H1 (cell line): ENCODE measurements around the gene AFG1L. TPM values are rescaled to one million over a fixed set of nuclear protein-coding genes. Genes with fewer than 3 reads are reported as not detected.

Source experiments
- CTCF ChIA-PET: fragments of 300-600 bp; sonication (Branson Sonifier 250); formaldehyde crosslinking; loops from one replicate; lab custom pipeline; 2021; ENCODE audit not compliant: partially characterized antibody; lab: Charles Lee
- POLR2A ChIA-PET: fragments of 300-600 bp; sonication (Branson Sonifier 250); formaldehyde crosslinking; loops from one replicate; lab custom pipeline; 2021; ENCODE audit warnings: inconsistent platforms; ENCODE audit not compliant: partially characterized antibody; lab: Charles Lee
- DNase-seq, 2 experiments: peaks; one replicate each; pipeline versions ENCODE4 v3.0.0 to v3.0.0-alpha.2; 2010 to 2022; ENCODE audit warnings: low spot score in 2 of 2, low read depth in 1 of 2, mixed read lengths in 1 of 2
- FAIRE-seq: peaks from 2 replicates; lab custom pipeline; 2011; peaks lifted over from hg19 to GRCh38; lab: Jason Lieb, UNC
- H2AFZ ChIP-seq: 2 replicates; pipeline ENCODE4 v1.8.1; 2012; ENCODE audit warnings: low read length, inconsistent platforms
- H2AK5ac ChIP-seq: 2 replicates; pipeline ENCODE4 v1.6.1; 2013; ENCODE audit warnings: low read depth, low read length
- H2BK120ac ChIP-seq: replicated peaks from 2 replicates; pipeline ENCODE3; 2013; ENCODE audit warnings: low read depth, low read length, inconsistent platforms
- H2BK12ac ChIP-seq: 2 replicates; pipeline ENCODE4 v1.6.1; 2013; ENCODE audit warnings: low read depth, low read length
- H2BK15ac ChIP-seq: 2 replicates; pipeline ENCODE4 v1.6.1; 2013; ENCODE audit warnings: low read length
- H2BK20ac ChIP-seq: 2 replicates; pipeline ENCODE4 v1.6.1; 2013; ENCODE audit warnings: low read length
- H2BK5ac ChIP-seq: 2 replicates; pipeline ENCODE4 v1.6.1; 2013; ENCODE audit warnings: low read depth, low read length
- H3K14ac ChIP-seq: 2 replicates; pipeline ENCODE4 v1.6.1; 2013; ENCODE audit warnings: inconsistent platforms; ENCODE audit not compliant: insufficient read length
- H3K18ac ChIP-seq: 2 replicates; pipeline ENCODE4 v1.6.1; 2013; ENCODE audit warnings: low read length; ENCODE audit errors: extremely low read depth
- H3K23ac ChIP-seq: 2 replicates; pipeline ENCODE4 v1.6.1; 2013; ENCODE audit warnings: inconsistent platforms; ENCODE audit not compliant: insufficient read length
- H3K23me2 ChIP-seq: 2 replicates; pipeline ENCODE4 v1.6.1; 2013; ENCODE audit warnings: low read depth, low read length
- H3K27ac ChIP-seq: 2 replicates; pipeline ENCODE4 v1.6.1; 2011; ENCODE audit warnings: low read depth, low read length, inconsistent platforms
- H3K27me3 ChIP-seq, 4 experiments: replicated peaks in 1 of 4; 1 replicate in 1 of 4; 2 replicates in 3 of 4; pipeline versions ENCODE4 v1.6.1 to v1.8.1; 2011 to 2013; ENCODE audit warnings: low read length in 3 of 4, mild to moderate bottlenecking in 3 of 4, inconsistent platforms in 2 of 4, mixed read lengths in 2 of 4, moderate library complexity in 1 of 4; ENCODE audit not compliant: control insufficient read depth in 3 of 4, insufficient read depth in 3 of 4; ENCODE audit errors: extremely low read depth in 1 of 4
- H3K36me3 ChIP-seq, 4 experiments: 2 replicates each; pipeline versions ENCODE4 v1.6.1 to v1.8.1; 2011 to 2013; ENCODE audit warnings: mild to moderate bottlenecking in 4 of 4, low read length in 3 of 4, moderate library complexity in 2 of 4, control low read depth in 1 of 4, inconsistent platforms in 1 of 4; ENCODE audit not compliant: insufficient read depth in 4 of 4, control insufficient read depth in 2 of 4
- H3K4ac ChIP-seq: replicated peaks from 2 replicates; pipeline ENCODE3; 2013; ENCODE audit warnings: low read length, low read depth, mixed read lengths, inconsistent platforms; ENCODE audit not compliant: insufficient read length
- H3K4me1 ChIP-seq, 4 experiments: replicated peaks in 1 of 4; 1 replicate in 1 of 4; 2 replicates in 3 of 4; pipeline versions ENCODE4 v1.6.1 to v1.8.1; 2011 to 2013; ENCODE audit warnings: low read length in 3 of 4, inconsistent platforms in 2 of 4, mixed read lengths in 1 of 4; ENCODE audit not compliant: insufficient read depth in 4 of 4, control insufficient read depth in 3 of 4
- H3K4me2 ChIP-seq, 2 experiments: 2 replicates each; pipeline versions ENCODE4 v1.6.1 to v1.8.1; 2011 to 2013; ENCODE audit warnings: low read depth in 2 of 2, low read length in 2 of 2, control low read depth in 1 of 2, inconsistent platforms in 1 of 2, mild to moderate bottlenecking in 1 of 2; ENCODE audit not compliant: insufficient read depth in 1 of 2
- H3K4me3 ChIP-seq, 4 experiments: fragments of 200-600, 300-600 bp in 1 of 4; sonication (generic), shearing (Covaris generic), sonication (Bioruptor Twin) in 1 of 4; 2 replicates each; pipeline versions ENCODE4 v1.5.1 to v1.8.1; 2011 to 2016; ENCODE audit warnings: low read length in 4 of 4, low read depth in 3 of 4, control low read depth in 2 of 4, inconsistent platforms in 2 of 4, mild to moderate bottlenecking in 2 of 4, mixed read lengths in 1 of 4, moderate library complexity in 1 of 4; ENCODE audit not compliant: insufficient read depth in 2 of 4; ENCODE audit errors: extremely low read depth in 1 of 4
- H3K56ac ChIP-seq: replicated peaks from 2 replicates; pipeline ENCODE3; 2013; ENCODE audit warnings: low read depth, mild to moderate bottlenecking, mixed read lengths, low read length, inconsistent platforms; ENCODE audit not compliant: insufficient read length
- H3K79me1 ChIP-seq: 2 replicates; pipeline ENCODE4 v1.6.1; 2013; ENCODE audit warnings: low read depth, low read length, control low read depth
- H3K79me2 ChIP-seq, 2 experiments: 2 replicates each; pipeline versions ENCODE4 v1.6.1 to v1.8.1; 2012 to 2013; ENCODE audit warnings: low read length in 2 of 2, mild to moderate bottlenecking in 2 of 2, inconsistent platforms in 1 of 2; ENCODE audit not compliant: insufficient read depth in 2 of 2, control insufficient read depth in 1 of 2
- H3K9ac ChIP-seq, 4 experiments: replicated peaks in 1 of 4; 1 replicate in 1 of 4; 2 replicates in 3 of 4; pipeline versions ENCODE4 v1.6.1 to v1.8.1; 2011 to 2013; ENCODE audit warnings: low read depth in 3 of 4, low read length in 3 of 4, control low read depth in 2 of 4, mild to moderate bottlenecking in 2 of 4, moderate library complexity in 2 of 4, inconsistent platforms in 1 of 4; ENCODE audit errors: extremely low read depth in 1 of 4
- H3K9me3 ChIP-seq, 2 experiments: 2 replicates each; pipeline versions ENCODE4 v1.6.1 to v1.8.1; 2012 to 2013; ENCODE audit warnings: mild to moderate bottlenecking in 2 of 2, moderate library complexity in 2 of 2, control low read depth in 1 of 2, inconsistent platforms in 1 of 2, low read depth in 1 of 2, low read length in 1 of 2, mixed read lengths in 1 of 2; ENCODE audit not compliant: insufficient read depth in 2 of 2
- H4K20me1 ChIP-seq, 2 experiments: replicated peaks in 1 of 2; 2 replicates each; pipeline versions ENCODE3 to v1.8.1; 2011 to 2013; ENCODE audit warnings: inconsistent platforms in 2 of 2, low read length in 2 of 2, mild to moderate bottlenecking in 1 of 2; ENCODE audit not compliant: insufficient read depth in 2 of 2, control insufficient read depth in 1 of 2
- H4K5ac ChIP-seq: 2 replicates; pipeline ENCODE4 v1.6.1; 2013; ENCODE audit warnings: low read length, low read depth, mixed read lengths, inconsistent platforms; ENCODE audit not compliant: insufficient read length
- H4K8ac ChIP-seq: 2 replicates; pipeline ENCODE4 v1.8.0; 2013; ENCODE audit warnings: mild to moderate bottlenecking, moderate library complexity, low read length, inconsistent platforms; ENCODE audit not compliant: insufficient read depth; ENCODE audit errors: extremely low read depth
- H4K91ac ChIP-seq: replicated peaks from 2 replicates; pipeline ENCODE3; 2013; ENCODE audit warnings: low read length, mixed read lengths, inconsistent platforms; ENCODE audit not compliant: insufficient read length
- BRCA1 ChIP-seq: IDR thresholded peaks from 2 replicates; pipeline ENCODE4 v1.6.1; 2012; ENCODE audit warnings: low read depth, low read length, improper control_type of control experiment
- CTCF ChIP-seq, 3 experiments: IDR thresholded peaks; 1 replicate in 2 of 3; 2 replicates in 1 of 3; pipeline versions ENCODE4 v1.5.1 to v1.6.1; 2011; ENCODE audit warnings: low read length in 3 of 3, mild to moderate bottlenecking in 3 of 3, inconsistent platforms in 2 of 3, low read depth in 1 of 3, moderate library complexity in 1 of 3; ENCODE audit not compliant: insufficient read depth in 1 of 3; ENCODE audit errors: control extremely low read depth in 1 of 3
- EZH2 ChIP-seq: fragments of 200-600 bp; sonication (generic); IDR thresholded peaks from 2 replicates; pipeline ENCODE4 v1.7.1; 2012; ENCODE audit warnings: low read depth, mild to moderate bottlenecking, moderate library complexity, low read length, inconsistent platforms; ENCODE audit not compliant: severe bottlenecking
- HDAC6 ChIP-seq: IDR thresholded peaks from one replicate; pipeline ENCODE4 v1.7.1; 2012; ENCODE audit warnings: low read depth, mild to moderate bottlenecking, inconsistent platforms, low read length, moderate library complexity
- JUND ChIP-seq: IDR thresholded peaks from 2 replicates; pipeline ENCODE4 v1.6.1; 2011; ENCODE audit warnings: mild to moderate bottlenecking, improper control_type of control experiment, low read length
- TCF12 ChIP-seq: IDR thresholded peaks from 2 replicates; pipeline ENCODE4 v1.6.1; 2011; ENCODE audit warnings: low read depth, mild to moderate bottlenecking, low read length
- TEAD4 ChIP-seq: IDR thresholded peaks from 2 replicates; pipeline ENCODE4 v1.6.1; 2012; ENCODE audit warnings: low read depth, low read length, inconsistent platforms, mixed read lengths
- ZNF274 ChIP-seq: IDR thresholded peaks from 2 replicates; pipeline ENCODE4 v1.7.0; 2012; ENCODE audit warnings: low read length, borderline replicate concordance; ENCODE audit errors: extremely low read depth
- WGBS, 2 experiments: shearing (Covaris generic) in 1 of 2; methylation state at CpG; one replicate each; pipeline versions ENCODE4 v1.1.6 to v1.1.7; 2013 to 2015; ENCODE audit warnings: low lambda C conversion rate in 2 of 2, mixed read lengths in 2 of 2, inconsistent platforms in 1 of 2, low coverage in 1 of 2, missing lambda C conversion rate in 1 of 2; ENCODE audit not compliant: insufficient replicate concordance in 2 of 2, insufficient coverage in 1 of 2, insufficient read length in 1 of 2; ENCODE audit errors: extremely low coverage in 1 of 2, missing lambda C conversion rate in 1 of 2; 5-methylcytosine and 5-hydroxymethylcytosine counted together
- polyA plus RNA-seq, 7 experiments: library from polyadenylated mRNA; depleted of rRNA in 3 of 7; stranded (reverse) in 5 of 7; unstranded in 2 of 7; fragments of >200 nt in 5 of 7; fragments of 200-250 nt in 2 of 7; gene quantifications; 1 replicate in 5 of 7; 2 replicates in 1 of 7; 4 replicates in 1 of 7; pipeline versions ENCODE4 v1.2.1 to v1.2.3, GENCODE V29; 2011 to 2013; ENCODE audit warnings: missing spikeins in 2 of 7, mixed read lengths in 2 of 7
- total RNA-seq: library from RNA; stranded (reverse); fragmentation: NEBNext Ultra II Directional; extraction: Animal tissue kit (Norgen Biotek cat#: 25700); gene quantifications from 2 replicates; pipeline ENCODE4 v1.2.1, GENCODE V29; 2021
- TF ChIP-seq, protein P1 (sequence below): IDR thresholded peaks from 2 replicates; pipeline ENCODE4 v1.6.1; 2012; ENCODE audit warnings: inconsistent platforms
- TF ChIP-seq, protein P2 (sequence below): IDR thresholded peaks from 2 replicates; pipeline ENCODE4 v1.6.1; 2011; ENCODE audit warnings: low read depth, mild to moderate bottlenecking, low read length; ENCODE audit not compliant: insufficient read depth

AFG1L gene
- total and polyA plus RNA-seq, 2 of the 8 experiments (the other 6 are each of a cell fraction or from before 2014, with no cell fraction given) = 0.98 to 5.7 TPM

DNA sequence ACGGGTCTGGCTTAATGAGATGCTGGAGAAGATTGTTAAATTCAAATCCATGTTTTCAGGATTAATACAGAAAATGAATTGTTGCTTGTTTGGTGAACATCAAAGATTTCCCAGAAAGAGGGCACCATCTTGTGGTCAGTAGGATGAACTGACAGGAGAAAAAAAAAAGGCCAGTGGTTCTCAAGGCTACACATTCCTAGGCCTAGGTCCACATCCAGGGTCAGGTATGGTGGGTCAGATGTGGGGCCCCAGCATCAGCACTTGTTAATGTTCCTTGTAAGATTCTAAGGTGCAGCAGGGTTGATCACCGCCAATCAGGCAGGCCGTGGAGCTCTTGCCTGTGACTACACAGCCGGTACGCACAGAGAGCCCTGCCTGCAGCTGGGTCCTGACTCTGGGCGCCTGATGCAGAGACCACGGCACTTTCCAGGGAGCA, 231.9 kb downstream of the AFG1L start:
- H3K4ac ChIP-seq = no peak overlapping the region
- no peak overlapping the region for H3K4me3 ChIP-seq
- no peak overlapping the region for H4K91ac ChIP-seq
- H2AK5ac ChIP-seq = peak overlapping the region; percentile 14; the same call in 1 of the 2 replicates
- H4K5ac ChIP-seq = no peak overlapping the region
- H3K56ac ChIP-seq = no peak overlapping the region
- no peak overlapping the region for H3K9ac ChIP-seq
- POLR2A ChIA-PET = no interaction called here
- FAIRE-seq = peak; percentile 93
- no peak overlapping the region for H3K23ac ChIP-seq
- H3K14ac ChIP-seq = no peak overlapping the region
- no peaks in the 10 kb centered on the region for H3K23me2 ChIP-seq
- no peak for DNase-seq
- H3K36me3 ChIP-seq = no peaks in the 10 kb centered on the region
- H2BK5ac ChIP-seq = no peak overlapping the region
- H3K4me2 ChIP-seq = no peak overlapping the region
- no peaks in the 10 kb centered on the region for H3K27me3 ChIP-seq
- no peak overlapping the region for H2BK20ac ChIP-seq
- H2AFZ ChIP-seq = no peak overlapping the region; the same call in 1 of the 2 replicates
- no peak overlapping the region for H2BK15ac ChIP-seq
- no peaks in the 10 kb centered on the region for H3K9me3 ChIP-seq
- 72% methylated on average over 7 of the region's 7 CpGs; no CpG with 5 or more reads in 1 of the 2 experiments for WGBS, 2 experiments
- H2BK120ac ChIP-seq = no peak overlapping the region
- CTCF ChIA-PET = interaction anchor here (0.6 to 1.8 kb wide), 6 partner anchors 15 to 395 kb away, joined by 3 to 5 read pairs (median 3); no protein-coding TSS in a partner anchor
- H3K27ac ChIP-seq = no peak overlapping the region
- no peak overlapping the region for H4K8ac ChIP-seq
- no peaks in the 10 kb centered on the region for H3K79me2 ChIP-seq
- no peak overlapping the region for H3K18ac ChIP-seq
- no peaks in the 10 kb centered on the region for H4K20me1 ChIP-seq
- H3K4me1 ChIP-seq = 0 out of 7 replicates have a peak, but pooled peaks cover 0 to 2% (median 0%) of the 10 kb centered on the region in 4 experiments
- H3K79me1 ChIP-seq = no peaks in the 10 kb centered on the region
- no peak overlapping the region for H2BK12ac ChIP-seq
- peak in 2 of 3 experiments; percentile 68 to 80; a peak in 3 of 4 replicates for TF ChIP-seq CTCF (IDR thresholded peaks at IDR 0.05; ENCODE audit: control extremely low read depth in 1 of 3, insufficient read depth in 1 of 3, low read depth in 1 of 3, low read length in 3 of 3)
- TF ChIP-seq EZH2 = no peak
- TF ChIP-seq, protein P1, sequence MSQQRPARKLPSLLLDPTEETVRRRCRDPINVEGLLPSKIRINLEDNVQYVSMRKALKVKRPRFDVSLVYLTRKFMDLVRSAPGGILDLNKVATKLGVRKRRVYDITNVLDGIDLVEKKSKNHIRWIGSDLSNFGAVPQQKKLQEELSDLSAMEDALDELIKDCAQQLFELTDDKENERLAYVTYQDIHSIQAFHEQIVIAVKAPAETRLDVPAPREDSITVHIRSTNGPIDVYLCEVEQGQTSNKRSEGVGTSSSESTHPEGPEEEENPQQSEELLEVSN = no peak
- no peak for TF ChIP-seq TCF12
- TF ChIP-seq HDAC6 = no peak
- 0 out of 2 replicates have a peak, but pooled peaks have one; percentile 49 for TF ChIP-seq TEAD4
- TF ChIP-seq, protein P2, sequence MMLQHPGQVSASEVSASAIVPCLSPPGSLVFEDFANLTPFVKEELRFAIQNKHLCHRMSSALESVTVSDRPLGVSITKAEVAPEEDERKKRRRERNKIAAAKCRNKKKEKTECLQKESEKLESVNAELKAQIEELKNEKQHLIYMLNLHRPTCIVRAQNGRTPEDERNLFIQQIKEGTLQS = no peak
- no peak for TF ChIP-seq ZNF274
- TF ChIP-seq BRCA1 = no peak
- TF ChIP-seq JUND = no peak
